ENCODE data around the gene SIDT2. TPM values are rescaled to one million over a fixed set of nuclear protein-coding genes. Genes with fewer than 3 reads are reported as not detected.
A peak's percentile ranks its signal among the peaks of the same experiment; 100 is the strongest.

The SIDT2 gene
- total RNA-seq, 2 donors from 2014 or later = 25.0 to 43.9 TPM

- Mint-ChIP-seq H3K27ac (peak overlapping the region; percentile 28), H3K4me3 (no peak overlapping the region), H3K4me1 (peaks cover 10% of the 10 kb centered on the region), H3K27me3 (no peaks in the 10 kb centered on the region), H3K36me3 (ENCODE audit: low read depth) (peaks cover 100% of the 10 kb centered on the region), H3K9me3 (no peaks in the 10 kb centered on the region)
- ATAC-seq (replicated peaks) = no peak
Measured at GRCh38 chr11:117214404-117215110, 36.0 kb downstream of the SIDT2 start.

DNA sequence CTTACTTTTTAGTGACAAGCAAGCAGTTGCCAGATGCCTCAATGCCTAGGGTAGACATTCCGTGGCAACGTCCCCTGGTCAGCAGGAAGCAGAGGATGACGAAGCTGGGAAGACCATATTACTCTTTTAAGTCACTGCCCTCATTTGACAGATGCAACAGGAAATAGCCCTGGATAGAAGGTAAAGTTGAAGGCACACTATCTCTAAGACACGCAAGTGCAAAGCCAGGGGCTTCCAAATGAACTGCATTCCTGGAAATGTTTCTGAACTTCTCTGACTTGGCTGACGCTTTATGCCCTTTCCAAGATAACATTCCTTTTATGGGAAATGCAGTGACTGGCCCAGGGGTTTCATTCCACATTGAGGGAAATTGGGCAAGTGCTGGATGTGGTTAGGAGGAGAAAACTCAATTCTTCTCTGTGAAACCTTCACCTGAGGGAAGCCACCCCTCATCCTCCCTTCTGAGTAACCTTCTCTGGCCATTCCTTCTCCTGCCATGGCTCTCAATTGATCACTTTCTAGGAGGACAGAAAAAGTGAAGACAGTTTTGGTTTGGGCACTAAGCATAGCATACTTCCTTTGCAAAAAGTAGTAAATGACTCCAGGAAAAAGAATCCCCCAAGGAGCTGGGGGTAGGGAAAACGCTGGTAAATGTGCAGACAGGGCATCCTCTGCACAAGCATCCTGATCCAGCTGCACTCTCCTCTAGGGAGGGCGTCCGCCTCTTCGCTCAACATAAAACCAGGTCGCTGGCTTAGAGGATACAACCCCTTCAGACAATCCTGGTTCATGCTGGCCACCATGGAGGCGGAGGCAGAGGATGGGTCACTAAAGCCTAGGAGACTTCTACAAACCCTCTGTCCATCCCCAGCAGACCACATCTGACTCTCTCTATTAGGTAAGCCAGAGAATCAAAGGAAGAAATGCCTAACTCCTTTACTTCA is 38.9 kb downstream of the SIDT2 start:
- Mint-ChIP-seq H3K27me3 (no peaks in the 10 kb centered on the region), H3K9me3 (no peaks in the 10 kb centered on the region), H3K4me1 (peaks cover 10% of the 10 kb centered on the region), H3K27ac (peak overlapping the region; percentile 68), H3K36me3 (ENCODE audit: low read depth) (peaks cover 100% of the 10 kb centered on the region), H3K4me3 (no peak overlapping the region)
- ATAC-seq (replicated peaks) = no peak

DNA sequence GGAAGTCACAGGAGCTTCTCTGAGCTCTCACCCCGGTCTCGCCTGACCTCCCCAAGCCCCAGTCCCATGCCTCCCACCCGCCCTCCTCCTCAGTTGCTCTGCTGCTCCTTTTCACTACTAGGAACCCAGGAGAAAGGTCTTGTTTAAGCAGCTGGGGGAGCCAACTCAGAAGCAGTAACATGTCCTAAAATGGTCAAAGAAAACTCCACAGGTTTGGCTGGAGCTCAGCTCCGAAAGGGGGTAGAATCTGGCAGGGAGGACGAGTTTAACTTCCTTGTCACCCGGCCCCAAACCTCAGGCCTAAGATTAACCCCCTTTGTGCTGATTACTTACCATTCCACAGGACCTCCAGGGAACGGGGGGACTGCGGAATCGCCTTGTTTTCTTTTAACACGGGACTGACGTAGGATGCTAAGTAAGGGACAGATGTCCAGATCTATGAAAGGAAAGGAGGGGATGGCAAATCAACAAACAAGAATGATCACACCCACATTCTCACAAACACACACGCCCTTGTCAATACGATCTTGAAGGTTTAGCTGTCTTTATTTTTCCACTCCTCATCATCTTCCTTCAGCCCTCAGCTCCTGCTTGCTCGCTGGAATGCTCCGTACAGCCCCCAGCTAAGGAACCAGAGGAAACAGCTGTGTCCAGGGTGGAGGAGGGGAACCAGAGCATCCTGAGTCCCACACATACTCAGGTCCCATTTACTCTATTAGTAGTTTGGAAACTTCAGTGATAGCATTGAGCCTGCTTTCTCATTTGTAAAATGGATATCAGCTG is 39.8 kb downstream of the SIDT2 start:
- Mint-ChIP-seq H3K9me3 (no peaks in the 10 kb centered on the region), H3K36me3 (ENCODE audit: low read depth) (peaks cover 100% of the 10 kb centered on the region), H3K27ac (peak overlapping the region; percentile 28), H3K27me3 (no peaks in the 10 kb centered on the region), H3K4me1 (peaks cover 5% of the 10 kb centered on the region), H3K4me3 (no peak overlapping the region)
- ATAC-seq (replicated peaks) = no peak

- Mint-ChIP-seq H3K9me3 (no peaks in the 10 kb centered on the region), H3K4me3 (no peak overlapping the region), H3K27me3 (no peaks in the 10 kb centered on the region), H3K27ac (peak overlapping the region; percentile 25), H3K4me1 (peaks cover 4% of the 10 kb centered on the region), H3K36me3 (ENCODE audit: low read depth) (peaks cover 100% of the 10 kb centered on the region)
- ATAC-seq (replicated peaks) = no peak
Measured at GRCh38 chr11:117219001-117219400, 40.5 kb downstream of the SIDT2 start.

GRCh38 chr11:117219455-117219854 is 40.9 kb downstream of the SIDT2 start:
- Mint-ChIP-seq H3K27me3 (no peaks in the 10 kb centered on the region), H3K27ac (peak overlapping the region; percentile 25), H3K36me3 (ENCODE audit: low read depth) (peaks cover 100% of the 10 kb centered on the region), H3K4me1 (peaks cover 4% of the 10 kb centered on the region), H3K4me3 (no peak overlapping the region), H3K9me3 (no peaks in the 10 kb centered on the region)
- ATAC-seq (replicated peaks) = no peak

GRCh38 chr11:117219995-117220394 is 41.5 kb downstream of the SIDT2 start:
- H3K9me3 Mint-ChIP-seq = no peaks in the 10 kb centered on the region
- H3K4me3 Mint-ChIP-seq = no peak overlapping the region
- peak overlapping the region; percentile 85 for H3K27ac Mint-ChIP-seq
- H3K27me3 Mint-ChIP-seq = no peaks in the 10 kb centered on the region
- ATAC-seq (replicated peaks) = no peak
- peaks cover 100% of the 10 kb centered on the region for H3K36me3 Mint-ChIP-seq (ENCODE audit: low read depth)
- H3K4me1 Mint-ChIP-seq = peaks cover 4% of the 10 kb centered on the region

- H3K27ac Mint-ChIP-seq = peak overlapping the region; percentile 85
- no peaks in the 10 kb centered on the region for H3K9me3 Mint-ChIP-seq
- ATAC-seq (replicated peaks) = no peak
- H3K4me1 Mint-ChIP-seq = peaks cover 4% of the 10 kb centered on the region
- H3K27me3 Mint-ChIP-seq = no peaks in the 10 kb centered on the region
- no peak overlapping the region for H3K4me3 Mint-ChIP-seq
- peaks cover 100% of the 10 kb centered on the region for H3K36me3 Mint-ChIP-seq (ENCODE audit: low read depth)
Measured at GRCh38 chr11:117220568-117220967, 42.0 kb downstream of the SIDT2 start.

DNA sequence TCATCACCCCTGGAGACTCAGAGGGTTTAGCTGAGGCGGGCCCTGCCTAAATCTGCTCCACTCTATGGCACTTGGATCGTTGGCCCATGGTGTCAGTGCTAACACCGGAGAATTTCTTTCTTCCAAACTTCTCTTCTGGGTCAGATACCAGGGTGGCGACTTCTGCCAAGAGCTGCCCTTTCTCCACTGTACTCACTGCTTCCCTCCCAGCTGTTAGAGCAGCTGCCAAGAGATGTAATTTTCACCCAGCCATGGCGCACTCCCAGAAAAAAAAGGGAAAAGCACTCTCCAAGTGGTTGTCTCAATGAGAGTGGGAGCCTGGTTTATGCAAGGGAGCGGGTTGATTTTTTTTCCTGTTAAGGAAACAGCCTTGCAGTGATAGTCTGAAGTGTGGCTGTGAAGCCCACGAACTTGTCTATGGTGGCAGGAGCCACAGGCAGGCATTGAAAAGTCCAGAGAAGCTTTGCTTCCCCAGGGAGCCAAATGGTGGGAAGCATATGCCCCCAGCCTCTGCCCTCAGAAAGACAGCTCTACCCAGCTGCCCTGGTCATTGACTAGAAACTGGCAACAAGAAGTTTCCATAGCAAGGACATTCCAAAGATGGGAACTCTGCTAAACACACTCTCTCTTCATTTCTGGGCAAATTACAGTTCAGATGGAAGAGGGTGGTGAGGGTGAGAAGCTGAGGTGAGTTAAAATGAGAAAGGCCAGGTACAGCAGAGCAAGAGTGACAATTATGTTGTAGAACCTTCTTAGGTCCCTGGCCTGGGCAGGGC is 42.6 kb downstream of the SIDT2 start:
- Mint-ChIP-seq H3K4me3 (no peak overlapping the region), H3K36me3 (ENCODE audit: low read depth) (peaks cover 100% of the 10 kb centered on the region), H3K4me1 (peaks cover 4% of the 10 kb centered on the region), H3K9me3 (no peaks in the 10 kb centered on the region), H3K27ac (peak overlapping the region; percentile 38), H3K27me3 (no peaks in the 10 kb centered on the region)
- ATAC-seq (replicated peaks) = no peak

DNA sequence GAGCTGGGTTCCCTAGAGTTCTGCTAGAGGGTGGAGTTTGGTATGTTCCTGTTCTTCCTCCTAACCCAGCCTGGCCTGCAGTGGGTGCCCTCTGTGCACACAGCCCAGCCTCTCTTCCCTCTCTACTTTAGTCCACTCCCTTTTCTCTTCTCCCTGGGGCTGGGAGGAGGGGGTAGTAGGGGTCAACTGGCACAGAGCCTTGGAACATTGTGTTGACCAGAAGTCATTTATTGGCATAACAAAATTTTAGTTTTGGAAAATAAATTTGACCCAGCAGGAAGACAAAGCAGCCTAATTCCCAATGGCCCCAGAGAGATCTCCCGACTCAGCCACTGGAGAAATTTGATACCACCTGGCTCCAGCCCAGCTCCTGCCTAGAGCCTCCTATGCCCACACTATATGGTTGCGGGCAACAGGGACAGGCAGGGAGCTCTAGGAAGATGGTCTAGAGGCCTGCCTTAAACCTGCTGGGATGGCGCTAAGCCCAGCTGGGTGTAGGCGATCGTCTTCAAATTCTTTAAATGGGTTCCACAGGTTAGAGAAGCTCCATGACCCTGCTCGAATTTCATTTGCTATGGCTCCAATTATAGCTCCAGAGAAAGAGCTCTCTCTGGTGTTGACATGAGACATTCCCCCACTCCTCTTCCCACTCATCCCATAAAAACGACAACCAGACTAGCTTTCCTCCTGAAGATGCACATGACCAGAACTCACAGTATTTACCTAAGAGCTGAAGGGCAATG is 43.4 kb downstream of the SIDT2 start:
- no peak for ATAC-seq (replicated peaks)
- Mint-ChIP-seq H3K4me1 (peaks cover 9% of the 10 kb centered on the region), H3K27me3 (no peaks in the 10 kb centered on the region), H3K36me3 (ENCODE audit: low read depth) (peaks cover 100% of the 10 kb centered on the region), H3K9me3 (no peaks in the 10 kb centered on the region), H3K4me3 (no peak overlapping the region), H3K27ac (peak overlapping the region; percentile 38)

DNA sequence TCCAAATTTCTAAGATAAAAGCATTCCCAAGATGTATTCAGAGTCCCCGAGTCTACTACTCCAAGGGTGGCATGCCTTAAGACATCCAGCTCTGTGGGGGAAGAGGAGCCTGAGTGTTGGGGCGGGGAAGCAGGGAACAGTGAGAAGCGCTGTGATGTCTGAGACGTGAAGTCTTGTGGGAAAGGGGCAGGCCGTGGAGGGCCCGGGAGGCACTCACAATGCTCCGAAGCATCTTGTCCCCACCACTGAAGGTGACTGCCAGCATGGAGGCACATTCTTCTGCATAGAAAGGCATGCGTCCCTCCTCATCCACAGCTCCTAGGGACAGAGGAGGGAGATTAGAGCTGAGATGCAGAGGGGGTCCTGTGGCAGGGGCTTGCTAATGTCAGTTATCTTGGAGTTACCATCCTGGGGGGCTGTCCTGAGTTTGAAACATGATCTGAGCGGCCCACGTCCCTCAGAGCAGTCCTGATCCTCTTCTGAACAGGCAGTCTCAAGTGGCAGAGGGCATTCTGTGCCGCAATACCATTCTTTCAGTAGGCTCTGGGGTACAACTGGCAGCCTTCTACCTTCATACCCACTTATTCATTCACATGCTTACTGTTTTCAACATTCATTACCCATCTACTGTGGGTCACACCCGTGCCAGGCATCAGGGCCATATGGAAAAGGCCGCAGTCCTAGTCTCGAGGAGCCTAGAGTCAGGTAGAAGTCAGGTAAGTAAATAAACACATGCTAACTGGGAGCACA is 44.6 kb downstream of the SIDT2 start:
- ATAC-seq (replicated peaks) = no peak
- Mint-ChIP-seq H3K4me1 (peaks cover 11% of the 10 kb centered on the region), H3K9me3 (no peaks in the 10 kb centered on the region)

GRCh38 chr11:117223741-117224689 is 45.5 kb downstream of the SIDT2 start:
- no peak for ATAC-seq (replicated peaks)
- Mint-ChIP-seq H3K27me3 (no peaks in the 10 kb centered on the region), H3K9me3 (no peaks in the 10 kb centered on the region), H3K27ac (no peak overlapping the region), H3K4me1 (peaks cover 16% of the 10 kb centered on the region), H3K36me3 (ENCODE audit: low read depth) (peaks cover 100% of the 10 kb centered on the region), H3K4me3 (no peak overlapping the region)

More for the DNA sequence above, 44.6 kb downstream of the SIDT2 start:
- H3K36me3 Mint-ChIP-seq (ENCODE audit: low read depth) = peaks cover 100% of the 10 kb centered on the region
- H3K27me3 Mint-ChIP-seq = no peaks in the 10 kb centered on the region
- no peak overlapping the region for H3K4me3 Mint-ChIP-seq
- H3K27ac Mint-ChIP-seq = no peak overlapping the region

Measured in activated T-helper 17 cell treated with anti-CD3 and anti-CD28 coated beads, Interleukin-2, amount 50 U/mL, for 72 hours (primary cell).